NCI-H345 (cell line): ENCODE data around the gene PRRT1.
"Not testable (repeated sequence)": the region's sequence is repeated elsewhere in the genome, so short reads cannot be mapped to it uniquely, and the experiment has no call there.

Source experiments
- DNase-seq: peaks from one replicate; lab custom pipeline; 2025; lab: John Stamatoyannopoulos, UW

PRRT1 gene

GRCh38 chr6:32187725-32188380, 36.1 kb upstream of the PRRT1 start:
- not testable (repeated sequence) for DNase-seq

GRCh38 chr6:32187009-32187709, 35.4 kb upstream of the PRRT1 start:
- DNase-seq, result no peak

GRCh38 chr6:32186151-32186840, 34.6 kb upstream of the PRRT1 start:
- not testable (repeated sequence) for DNase-seq

- not testable (repeated sequence) for DNase-seq
Observed at GRCh38 chr6:32185681-32186131, 34.0 kb upstream of the PRRT1 start.

GRCh38 chr6:32184084-32184640, 32.4 kb upstream of the PRRT1 start, which contains the start of gene AGER:
Gene AGER (minus strand): TSS chr6:32184253. CDS start chr6:32184222, 31 bp downstream.
- DNase-seq, result no peak

- no peak for DNase-seq
Observed at GRCh38 chr6:32183483-32184083, 31.8 kb upstream of the PRRT1 start.

- DNase-seq, result no peak
Observed at GRCh38 chr6:32183030-32183429, 31.3 kb upstream of the PRRT1 start.

GRCh38 chr6:32182555-32182981, 30.8 kb upstream of the PRRT1 start:
- DNase-seq, result no peak

GRCh38 chr6:32181915-32182529, 30.3 kb upstream of the PRRT1 start:
- DNase-seq, result no peak

- DNase-seq, result no peak
Observed at GRCh38 chr6:32181148-32181702, 29.5 kb upstream of the PRRT1 start.

GRCh38 chr6:32179766-32180405, 28.1 kb upstream of the PRRT1 start:
- DNase-seq, result no peak

- DNase-seq, result peak; percentile 15
Observed at GRCh38 chr6:32178547-32179440, 27.1 kb upstream of the PRRT1 start.

- peak; percentile 100 for DNase-seq
Observed at GRCh38 chr6:32177788-32178546, 26.2 kb upstream of the PRRT1 start, which contains the start of gene RNF5. Gene RNF5 (plus strand): TSS chr6:32178405. CDS start chr6:32178512, 107 bp downstream.

GRCh38 chr6:32177183-32177787, 25.5 kb upstream of the PRRT1 start:
- DNase-seq, result peak; percentile 83

- no peak for DNase-seq
Observed at GRCh38 chr6:32176476-32177182, 24.9 kb upstream of the PRRT1 start.

- DNase-seq, result peak; percentile 97
Observed at GRCh38 chr6:32175711-32176475, 24.2 kb upstream of the PRRT1 start, which contains the start of gene AGPAT1. Gene AGPAT1 (minus strand): TSS chr6:32176084. CDS start chr6:32171496, 4,588 bp downstream.

- no peak for DNase-seq
Observed at GRCh38 chr6:32175322-32175710, 23.6 kb upstream of the PRRT1 start.
